Anterior cingulate cortex (tissue), 58 donors: ENCODE results near the gene ARL4C.
A peak's percentile ranks its signal among the peaks of the same experiment; 100 is the strongest.

ENCODE experiments used
- DNase-seq, 58 donors: peaks; one replicate each; lab custom pipeline; 2025; lab: John Stamatoyannopoulos, UW

ARL4C gene

GRCh38 chr2:234496835-234497593 lies at the start of gene ARL4C:
Gene ARL4C, minus strand, starts transcription at chr2:234497081. Its CDS starts 495 bp downstream, at chr2:234496586.
- DNase-seq, result peak in 48 of 58 donors; percentile 19 to 81 (median 58)

- peak in 45 of 58 donors; percentile 4 to 77 (median 34) for DNase-seq
These were observed 48.1 kb upstream of the ARL4C start for GRCh38 chr2:234544659-234545611.

DNA sequence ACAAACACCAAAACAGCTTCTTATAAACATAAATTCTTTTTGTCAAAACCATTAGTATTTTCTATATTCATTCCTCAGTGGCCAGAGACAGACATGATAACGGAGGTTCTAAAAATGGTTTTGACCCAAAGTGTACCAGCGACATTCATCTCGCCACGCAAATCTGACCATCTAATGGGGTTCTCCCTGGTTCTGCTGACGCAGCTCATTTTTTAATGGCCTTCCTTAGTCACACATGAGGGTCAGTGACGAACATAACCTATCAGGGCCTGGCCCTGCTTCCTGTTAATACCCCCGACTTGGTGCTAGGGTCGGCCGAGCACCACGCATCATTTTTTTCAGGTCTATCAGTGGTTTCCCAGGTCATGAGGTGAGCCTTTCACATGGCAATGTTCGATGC lies 45.9 kb upstream of the ARL4C start:
- no peak for DNase-seq

DNA sequence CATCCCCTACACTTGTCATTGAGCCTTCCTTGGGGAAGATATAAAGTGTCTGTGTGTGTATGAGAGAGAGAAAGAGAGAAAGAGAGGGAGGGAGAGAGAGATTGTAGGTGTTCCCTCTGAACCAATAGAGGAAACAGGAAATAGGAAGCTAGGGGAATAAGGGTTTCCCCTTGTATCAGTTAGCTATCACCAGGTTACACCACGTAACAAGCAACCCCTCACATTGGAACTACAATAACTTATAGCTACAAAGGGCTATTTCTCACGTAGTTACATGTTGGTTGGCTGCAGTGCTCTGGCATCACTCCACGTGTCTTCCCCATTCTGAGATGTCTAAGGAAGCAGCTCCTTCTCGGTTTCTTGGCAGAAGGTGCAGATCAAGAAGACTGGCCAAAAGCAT lies 41.0 kb upstream of the ARL4C start:
- no peak for DNase-seq

DNA sequence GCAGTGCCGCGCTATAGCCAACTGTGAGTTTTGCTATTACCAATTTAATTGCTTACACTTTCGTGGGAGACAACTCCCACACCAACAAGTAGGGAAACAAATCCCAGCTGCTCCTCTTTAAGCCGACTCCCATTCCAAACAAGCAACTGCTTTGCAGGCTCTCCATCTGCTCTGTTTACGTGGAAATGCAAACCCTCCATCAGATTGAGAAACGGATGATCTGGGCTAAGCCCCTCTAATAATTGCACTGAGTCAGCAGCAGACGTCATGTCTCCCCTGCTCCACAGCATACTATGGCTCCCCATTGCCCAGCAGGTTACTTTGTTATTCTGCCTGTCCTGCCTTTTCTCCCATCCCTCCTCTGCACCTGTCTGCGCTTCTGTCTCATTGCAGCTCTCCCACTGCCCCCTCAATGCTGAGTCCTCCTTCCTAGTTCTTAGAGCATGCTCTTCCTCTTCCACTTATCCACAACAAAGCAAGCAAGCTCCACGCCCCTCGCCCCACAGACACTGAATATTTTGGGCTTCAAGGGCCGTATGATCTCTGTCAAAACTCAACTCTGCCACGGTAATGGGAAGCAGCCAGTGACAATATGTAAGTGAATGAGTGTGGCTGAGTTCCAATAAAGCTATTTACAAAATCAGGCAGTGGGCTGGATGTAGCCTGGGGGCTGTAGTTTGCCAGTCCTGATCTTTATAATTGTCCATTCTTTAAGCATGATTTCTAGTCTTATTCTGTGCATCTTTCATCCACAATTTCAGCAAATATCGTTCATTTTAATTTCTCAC lies 39.5 kb upstream of the ARL4C start:
- peak in 3 of 58 donors; percentile 6 to 27 (median 9) for DNase-seq

DNA sequence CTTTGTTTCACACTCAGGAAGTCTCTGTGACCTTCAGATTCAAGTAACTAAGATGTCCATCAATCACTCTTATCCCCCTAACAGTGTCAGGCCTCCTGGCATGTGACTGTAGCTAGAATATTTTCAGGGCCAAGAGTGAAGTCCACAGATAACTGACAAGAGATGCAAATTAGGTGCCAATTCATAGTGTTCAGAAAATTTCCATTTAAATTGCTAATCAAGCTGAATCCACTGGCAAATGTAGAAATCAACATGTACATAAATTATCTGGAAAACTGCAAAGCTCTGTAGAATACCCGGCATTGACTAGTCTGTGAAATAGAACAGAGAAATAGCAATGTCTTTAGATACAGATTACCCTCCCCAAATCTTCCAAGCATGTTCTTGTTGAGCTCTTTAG lies 38.6 kb upstream of the ARL4C start:
- DNase-seq, result no peak

DNA sequence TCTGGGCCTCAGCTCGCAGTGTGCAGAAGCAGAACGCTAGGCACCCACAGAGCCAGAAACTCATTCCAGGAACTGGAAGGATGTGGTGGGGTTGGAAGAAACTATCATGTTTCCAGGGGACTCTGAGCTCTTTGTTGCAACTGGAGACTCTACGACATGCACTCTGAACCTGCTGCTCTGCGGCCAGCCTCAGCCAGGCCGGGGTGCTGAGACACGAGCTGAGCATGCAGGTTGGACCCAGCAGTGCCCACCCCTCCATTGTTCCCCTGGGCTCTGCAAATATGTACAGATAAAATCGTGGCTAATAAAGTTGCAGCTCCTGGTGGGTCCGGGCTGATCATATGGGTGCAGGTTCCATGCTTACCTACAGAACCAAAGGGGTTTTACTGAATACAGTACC lies 37.6 kb upstream of the ARL4C start:
- DNase-seq, result no peak

- peak in 3 of 58 donors; percentile 12 to 14 (median 14) for DNase-seq
These were observed 36.7 kb upstream of the ARL4C start for GRCh38 chr2:234533626-234534025.

DNA sequence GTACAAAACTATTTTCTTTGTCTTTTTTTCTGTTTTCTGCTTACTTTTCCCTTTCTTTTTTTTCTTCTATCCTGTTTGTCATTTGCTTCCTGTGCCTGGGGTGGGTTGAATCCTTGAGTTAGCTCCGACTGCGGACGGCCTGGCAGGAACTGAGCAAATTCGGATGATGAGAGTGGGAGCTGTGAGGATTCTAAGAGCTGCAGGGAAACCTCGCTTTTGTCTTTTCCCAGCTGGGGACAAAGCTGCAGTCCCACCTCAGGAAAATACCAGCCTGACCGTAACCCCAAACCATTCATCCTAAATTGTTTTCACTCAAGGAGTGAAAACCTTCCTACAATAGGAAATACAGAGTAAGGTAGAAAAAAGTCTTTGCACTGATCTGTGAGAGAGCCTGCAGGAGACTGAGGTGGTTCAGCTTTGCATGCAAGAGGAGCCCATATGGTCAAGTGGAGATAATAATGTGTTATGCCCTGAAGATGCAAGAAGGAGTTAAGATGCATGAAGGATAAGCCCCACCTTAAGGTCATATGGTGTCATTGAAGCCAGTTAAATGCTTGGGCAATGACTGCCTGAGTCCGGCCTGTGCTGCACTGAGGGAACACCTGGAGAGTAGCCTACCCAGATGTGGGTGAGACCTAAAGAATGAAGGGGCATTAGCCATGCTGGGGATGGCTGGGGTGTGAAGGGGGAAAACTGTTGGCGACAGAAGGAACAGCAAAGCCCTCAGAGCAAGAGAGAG lies 31.7 kb upstream of the ARL4C start:
- DNase-seq, result no peak

GRCh38 chr2:234526711-234527110 lies 29.8 kb upstream of the ARL4C start:
- DNase-seq, result no peak

DNA sequence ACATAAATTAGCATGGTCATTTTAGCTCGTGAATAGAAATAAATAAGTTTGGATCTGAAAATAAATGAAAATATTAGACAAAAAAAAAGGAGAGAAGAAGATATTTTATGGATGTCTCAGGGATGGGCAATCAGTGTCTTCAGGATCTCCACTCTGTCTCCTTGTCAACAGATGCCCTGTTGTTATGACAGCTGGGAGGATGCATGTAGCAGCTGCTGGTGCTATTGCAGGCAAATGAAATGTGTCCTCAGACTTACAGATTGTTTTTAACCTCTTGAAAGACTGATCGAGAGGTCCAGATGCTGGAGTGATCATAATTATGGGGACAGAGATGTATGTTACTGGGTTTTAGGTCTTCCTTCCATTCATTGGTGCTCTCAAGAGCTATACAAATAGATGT lies 24.7 kb upstream of the ARL4C start:
- DNase-seq, result no peak

GRCh38 chr2:234518986-234519642 lies 22.2 kb upstream of the ARL4C start:
- no peak for DNase-seq

DNA sequence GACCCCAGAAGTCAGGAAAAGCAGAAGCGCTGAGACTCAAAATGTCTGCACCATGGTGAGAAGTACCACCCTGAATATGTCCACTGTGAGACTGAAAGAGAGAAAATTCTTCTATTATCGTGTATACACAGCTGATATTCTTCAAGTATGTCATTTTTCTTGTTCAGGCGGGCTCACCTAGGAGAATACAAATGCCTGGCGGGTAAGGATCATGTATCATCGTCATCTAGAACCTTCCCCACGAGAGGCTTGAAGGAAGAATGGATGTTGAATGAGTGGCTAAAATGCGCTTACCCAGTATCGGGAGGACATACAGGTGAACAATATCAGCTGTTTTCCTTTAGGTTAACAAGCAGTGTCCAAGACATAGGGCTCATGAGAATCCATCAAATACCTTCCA lies 21.1 kb upstream of the ARL4C start:
- no peak for DNase-seq

DNA sequence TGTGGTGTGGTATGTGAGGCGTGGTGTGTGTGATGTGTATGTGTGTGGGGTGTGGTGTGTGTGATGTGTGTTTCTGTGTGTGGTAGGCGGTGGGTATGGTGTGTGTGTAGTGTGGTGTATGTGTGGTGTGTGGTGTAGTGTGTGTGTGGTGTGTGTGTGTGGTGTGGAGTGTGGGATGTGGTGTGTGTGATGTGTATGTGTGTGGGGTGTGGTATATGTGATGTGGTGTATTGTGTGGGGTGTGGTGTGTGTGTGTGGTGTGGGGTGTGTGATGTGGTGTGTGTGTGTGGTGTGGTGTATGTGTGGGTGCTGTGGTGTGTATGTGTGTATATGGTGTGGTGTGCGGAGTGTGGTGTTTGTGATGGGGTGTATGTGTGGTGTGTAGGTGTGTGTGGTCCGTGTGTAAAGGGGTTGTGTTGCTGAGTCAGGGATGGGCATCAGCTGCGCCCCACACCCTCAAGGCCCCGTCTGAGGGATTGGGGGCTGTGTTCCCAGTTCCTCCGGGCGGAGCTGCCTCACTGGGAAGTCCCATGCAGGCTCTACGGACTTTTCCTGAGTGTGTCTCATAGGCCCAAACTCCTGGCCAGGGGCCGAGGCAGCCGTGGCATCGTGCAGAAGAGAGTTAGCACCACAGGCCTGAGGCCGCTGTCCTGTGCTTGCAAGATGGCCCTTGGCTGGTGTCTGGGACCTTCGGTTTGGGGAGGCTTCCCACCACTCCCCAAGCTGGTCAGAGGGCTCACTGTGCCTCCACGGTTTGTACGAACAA lies 18.2 kb upstream of the ARL4C start:
- DNase-seq, result no peak

DNA sequence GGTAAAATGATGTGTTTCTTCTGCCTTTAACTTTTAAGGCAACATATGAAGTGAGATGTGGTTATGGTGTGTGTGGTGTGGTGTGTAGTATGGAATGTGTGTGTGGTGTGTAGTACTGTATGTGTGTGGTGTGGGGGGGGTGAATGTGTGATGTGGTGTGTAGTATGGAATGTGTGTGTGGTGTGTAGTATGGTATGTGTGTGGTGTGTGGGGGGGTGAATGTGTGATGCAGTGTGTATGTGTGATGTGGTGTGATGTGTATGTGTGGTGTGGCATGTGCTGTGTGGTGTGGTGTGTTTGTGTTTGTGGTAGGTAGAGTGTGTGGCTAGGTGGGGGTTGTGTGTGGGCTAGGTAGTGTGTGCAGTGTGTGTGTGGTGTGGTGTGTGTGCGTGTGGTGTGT lies 17.2 kb upstream of the ARL4C start:
- DNase-seq, result no peak

GRCh38 chr2:234512884-234513669 lies 16.2 kb upstream of the ARL4C start:
- peak in 1 of 58 donors; percentile 9 for DNase-seq

GRCh38 chr2:234502919-234503285 lies 6.0 kb upstream of the ARL4C start:
- DNase-seq, result no peak
